ENCODE results near the gene ATP6V0E1.
A peak's percentile ranks its signal among the peaks of the same experiment; 100 is the strongest.

Gene ATP6V0E1

DNA sequence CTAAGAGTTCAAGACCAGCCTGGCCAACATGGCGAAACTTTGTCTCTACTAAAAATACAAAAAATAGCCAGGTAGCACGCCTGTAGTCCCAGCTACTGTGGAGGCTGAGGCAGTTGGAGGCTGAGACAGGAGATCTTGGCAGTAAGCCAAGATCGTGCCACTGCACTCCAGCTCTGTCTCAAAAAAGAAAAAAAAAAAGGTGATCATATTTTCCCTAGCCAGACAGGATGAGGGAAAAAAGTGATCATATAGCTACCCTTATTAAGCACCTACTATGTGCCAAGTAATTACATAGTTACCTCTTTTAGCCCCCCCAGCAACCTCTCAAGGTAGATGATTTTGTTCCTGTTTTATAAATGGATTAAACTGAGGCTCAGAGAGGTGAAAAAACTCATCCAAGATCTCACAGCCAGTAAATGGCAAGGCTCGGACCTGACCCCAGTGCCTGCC is 42.5 kb upstream of the ATP6V0E1 start:
- no peak overlapping the region for H3K4me3 ChIP-seq (ENCODE audit: control insufficient read depth, low read depth, low read length)

DNA sequence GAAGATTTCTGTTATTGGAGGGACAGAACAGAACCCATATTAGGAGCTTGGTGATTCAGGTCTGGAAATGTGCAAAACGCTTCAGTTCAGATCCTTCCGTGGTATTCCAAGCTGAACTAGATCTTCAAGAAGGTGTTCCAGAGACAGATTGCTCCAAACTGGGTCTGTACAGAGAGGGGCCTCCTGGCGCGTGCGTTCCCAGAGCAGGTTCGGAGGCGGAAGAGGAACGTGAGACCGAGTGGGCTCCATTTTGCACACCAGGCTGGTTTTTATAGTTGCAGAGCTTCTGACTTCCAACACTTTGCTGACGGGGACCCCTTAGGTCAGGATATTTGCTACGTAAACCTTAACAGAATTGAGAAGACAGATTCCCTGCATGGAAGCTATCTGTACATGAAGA is 41.0 kb upstream of the ATP6V0E1 start:
- DNase-seq (ENCODE audit: low read depth), result no peak
- H3K4me3 ChIP-seq (ENCODE audit: control insufficient read depth, low read depth, low read length), result no peak overlapping the region
- TF ChIP-seq, protein P1, sequence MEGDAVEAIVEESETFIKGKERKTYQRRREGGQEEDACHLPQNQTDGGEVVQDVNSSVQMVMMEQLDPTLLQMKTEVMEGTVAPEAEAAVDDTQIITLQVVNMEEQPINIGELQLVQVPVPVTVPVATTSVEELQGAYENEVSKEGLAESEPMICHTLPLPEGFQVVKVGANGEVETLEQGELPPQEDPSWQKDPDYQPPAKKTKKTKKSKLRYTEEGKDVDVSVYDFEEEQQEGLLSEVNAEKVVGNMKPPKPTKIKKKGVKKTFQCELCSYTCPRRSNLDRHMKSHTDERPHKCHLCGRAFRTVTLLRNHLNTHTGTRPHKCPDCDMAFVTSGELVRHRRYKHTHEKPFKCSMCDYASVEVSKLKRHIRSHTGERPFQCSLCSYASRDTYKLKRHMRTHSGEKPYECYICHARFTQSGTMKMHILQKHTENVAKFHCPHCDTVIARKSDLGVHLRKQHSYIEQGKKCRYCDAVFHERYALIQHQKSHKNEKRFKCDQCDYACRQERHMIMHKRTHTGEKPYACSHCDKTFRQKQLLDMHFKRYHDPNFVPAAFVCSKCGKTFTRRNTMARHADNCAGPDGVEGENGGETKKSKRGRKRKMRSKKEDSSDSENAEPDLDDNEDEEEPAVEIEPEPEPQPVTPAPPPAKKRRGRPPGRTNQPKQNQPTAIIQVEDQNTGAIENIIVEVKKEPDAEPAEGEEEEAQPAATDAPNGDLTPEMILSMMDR (IDR thresholded peaks at IDR 0.05; ENCODE audit: control insufficient read depth, insufficient read depth, low read depth, low read length, missing control alignments), result no peak

More for the DNA sequence above, 42.5 kb upstream of the ATP6V0E1 start:
- TF ChIP-seq, protein P1 (IDR thresholded peaks at IDR 0.05; ENCODE audit: control insufficient read depth, insufficient read depth, low read depth, low read length, missing control alignments), result no peak
- no peak for DNase-seq (ENCODE audit: low read depth)

DNA sequence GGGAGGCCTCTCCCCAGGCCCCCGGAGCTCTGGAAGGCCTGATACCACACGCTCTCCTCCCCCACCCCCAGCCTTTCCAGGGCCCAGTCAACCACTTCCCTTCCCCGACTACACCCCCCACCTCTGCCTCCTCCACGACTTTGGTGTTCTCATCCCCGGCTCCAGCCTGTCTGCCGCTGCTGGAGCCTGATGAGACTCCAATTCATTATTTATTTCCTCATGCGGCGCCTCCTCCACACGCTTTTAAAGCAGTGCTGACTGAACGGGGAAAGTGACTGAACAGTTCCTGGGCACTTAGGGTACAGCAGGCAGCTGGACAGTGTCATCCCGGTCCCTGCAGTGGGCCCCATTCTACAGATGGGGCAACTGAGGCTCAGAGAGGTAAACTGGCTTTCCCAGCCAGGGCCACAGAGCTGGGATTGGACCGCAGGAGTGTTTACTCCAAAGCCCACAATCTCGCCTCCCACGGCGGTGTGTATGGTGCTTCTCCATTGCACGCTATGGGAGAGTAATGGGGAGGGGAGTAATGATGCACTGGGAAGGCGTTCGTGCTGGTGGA is 40.2 kb upstream of the ATP6V0E1 start:
- H3K4me3 ChIP-seq (ENCODE audit: control insufficient read depth, low read depth, low read length), result no peak overlapping the region
- TF ChIP-seq, protein P1 (IDR thresholded peaks at IDR 0.05; ENCODE audit: control insufficient read depth, insufficient read depth, low read depth, low read length, missing control alignments), result no peak
- peak; percentile 69 for DNase-seq (ENCODE audit: low read depth)

DNA sequence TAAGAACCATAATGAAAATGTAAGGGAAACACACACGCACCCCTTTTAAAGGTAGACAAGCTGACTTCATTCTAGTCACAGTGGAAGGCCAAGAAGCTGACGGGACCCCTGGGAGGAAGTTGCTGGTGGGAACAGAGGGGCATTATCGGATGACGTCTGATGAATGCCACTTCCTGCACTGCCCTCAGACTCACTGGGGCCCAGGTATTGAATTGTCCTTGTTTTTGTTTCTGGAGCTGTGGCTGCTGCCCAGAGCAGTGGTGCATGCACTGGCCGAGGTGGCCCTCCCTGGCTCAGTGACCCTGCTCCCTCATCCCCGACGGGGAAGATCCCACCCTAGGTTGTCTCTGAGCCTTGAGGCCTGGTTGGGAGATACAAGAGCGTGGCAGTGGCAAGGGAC is 39.7 kb upstream of the ATP6V0E1 start:
- TF ChIP-seq, protein P1 (IDR thresholded peaks at IDR 0.05; ENCODE audit: control insufficient read depth, insufficient read depth, low read depth, low read length, missing control alignments), result no peak
- no peak overlapping the region for H3K4me3 ChIP-seq (ENCODE audit: control insufficient read depth, low read depth, low read length)
- DNase-seq (ENCODE audit: low read depth), result no peak

DNA sequence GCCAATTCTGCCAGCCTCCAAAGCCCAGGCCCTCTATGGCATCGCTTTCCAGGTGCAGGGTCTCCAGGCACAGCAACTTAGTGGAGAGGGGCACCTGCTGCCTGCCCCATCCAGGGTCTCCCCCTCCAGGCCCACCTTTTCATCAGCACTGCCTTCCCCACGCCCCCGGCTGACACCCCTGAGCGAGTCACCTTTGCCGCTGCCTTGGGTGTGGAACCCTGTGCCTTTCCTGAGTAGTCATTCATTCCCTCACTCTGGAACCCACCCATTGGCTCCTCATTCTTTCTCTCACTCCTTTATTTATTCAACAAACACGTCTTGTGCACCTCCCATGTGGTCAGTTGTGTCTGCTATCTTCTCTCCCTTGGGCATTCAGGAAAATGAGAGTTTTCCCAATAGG is 38.8 kb upstream of the ATP6V0E1 start:
- TF ChIP-seq, protein P1 (IDR thresholded peaks at IDR 0.05; ENCODE audit: control insufficient read depth, insufficient read depth, low read depth, low read length, missing control alignments), result no peak
- H3K4me3 ChIP-seq (ENCODE audit: control insufficient read depth, low read depth, low read length), result no peak overlapping the region
- DNase-seq (ENCODE audit: low read depth), result no peak

DNA sequence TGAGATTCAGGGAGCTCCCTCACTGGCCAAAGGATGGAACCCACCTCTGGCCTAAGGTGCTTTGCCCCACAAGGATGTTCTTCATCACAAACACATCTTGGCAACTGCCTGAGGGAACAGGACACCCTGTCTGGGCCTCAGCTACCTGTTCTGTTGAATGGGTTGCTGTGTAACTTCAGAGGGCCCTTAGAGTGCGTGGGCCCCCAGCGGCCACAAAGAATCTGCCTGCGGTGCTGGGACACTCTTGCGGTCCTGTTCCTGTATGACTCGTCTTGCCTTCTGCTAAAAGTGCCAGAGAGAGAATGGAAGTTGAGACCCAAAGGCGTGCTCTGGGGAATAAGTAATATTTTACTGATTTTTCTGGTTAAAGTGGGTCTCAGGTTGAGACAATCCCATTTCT is 38.4 kb upstream of the ATP6V0E1 start:
- TF ChIP-seq, protein P1 (IDR thresholded peaks at IDR 0.05; ENCODE audit: control insufficient read depth, insufficient read depth, low read depth, low read length, missing control alignments), result no peak
- DNase-seq (ENCODE audit: low read depth), result no peak
- H3K4me3 ChIP-seq (ENCODE audit: control insufficient read depth, low read depth, low read length), result no peak overlapping the region
